PC-3 (cell line): ENCODE data around the gene LIN37. TPM values are rescaled to one million over a fixed set of nuclear protein-coding genes. Genes with fewer than 3 reads are reported as not detected.

Experiments
- ATAC-seq: fragments of 200-7000 bp; cut with Tn5 transposase; 2 replicates; pipeline ENCODE4 v1.9.1; 2020; ENCODE audit warnings: mild to moderate bottlenecking, moderate library complexity
- BruUV-seq: library from RNA; stranded (reverse); fragments of 400-500 nt; replicated peaks from 2 replicates; lab custom pipeline; 2021; lab: Mats Ljungman, UMichigan
- CTCF ChIA-PET: fragments of 300-600 bp; sonication (Branson Sonifier 250); formaldehyde crosslinking; loops from one replicate; lab custom pipeline; 2022; ENCODE audit warnings: antibody characterized with exemption; lab: Charles Lee
- POLR2A ChIA-PET: fragments of 300-600 bp; sonication (Branson Sonifier 250); formaldehyde crosslinking; loops from one replicate; lab custom pipeline; 2022; ENCODE audit warnings: antibody characterized with exemption; ENCODE audit not compliant: unreplicated experiment; lab: Charles Lee
- DNase-seq: peaks from one replicate; pipeline ENCODE4 v3.0.0-alpha.2; 2015
- H2AFZ ChIP-seq: fragments of 300-600 bp; sonication (generic); 2 replicates; pipeline ENCODE4 v1.6.0; 2016; ENCODE audit warnings: antibody characterized with exemption, low read length
- H3F3A ChIP-seq: fragments of 300-600 bp; sonication (generic); one replicate; pipeline ENCODE4 v1.6.0; 2017; ENCODE audit warnings: antibody characterized with exemption, low read length, control low read depth, mild to moderate bottlenecking; ENCODE audit not compliant: unreplicated experiment
- H3K27ac ChIP-seq: fragments of 300-600 bp; sonication (generic); 2 replicates; pipeline ENCODE4 v1.5.1; 2016; ENCODE audit warnings: mild to moderate bottlenecking, low read length
- H3K27me3 ChIP-seq: fragments of 300-600 bp; sonication (generic); 2 replicates; pipeline ENCODE4 v1.6.1; 2016; ENCODE audit warnings: low read length, mixed read lengths
- H3K36me3 ChIP-seq: fragments of 300-600 bp; sonication (generic); 2 replicates; pipeline ENCODE4 v1.6.1; 2016; ENCODE audit warnings: low read depth, mixed run types, low read length, mixed read lengths
- H3K4me1 ChIP-seq: fragments of 300-600 bp; sonication (generic); 2 replicates; pipeline ENCODE4 v1.5.1; 2016; ENCODE audit warnings: low read length; ENCODE audit not compliant: insufficient read depth
- H3K4me2 ChIP-seq: fragments of 300-600 bp; sonication (generic); 2 replicates; pipeline ENCODE4 v1.6.0; 2016; ENCODE audit warnings: low read length
- H3K4me3 ChIP-seq: fragments of 300-600 bp; sonication (generic); 2 replicates; pipeline ENCODE4 v1.5.1; 2016; ENCODE audit warnings: mild to moderate bottlenecking, low read length, mixed read lengths
- H3K79me2 ChIP-seq: fragments of 300-600 bp; sonication (generic); 2 replicates; pipeline ENCODE4 v1.6.1; 2017; ENCODE audit warnings: low read length, mixed read lengths
- H3K9ac ChIP-seq: fragments of 300-600 bp; sonication (generic); 2 replicates; pipeline ENCODE4 v1.6.0; 2016; ENCODE audit warnings: mild to moderate bottlenecking, low read length
- H3K9me2 ChIP-seq: fragments of 300-600 bp; sonication (generic); replicated peaks from 2 replicates; pipeline ENCODE4 v1.6.1; 2016; ENCODE audit warnings: mixed run types, low read length, mixed read lengths
- H3K9me3 ChIP-seq: fragments of 300-600 bp; sonication (generic); 2 replicates; pipeline ENCODE4 v1.6.1; 2016; ENCODE audit warnings: low read length, mixed read lengths
- H4K20me1 ChIP-seq: fragments of 300-600 bp; sonication (generic); 2 replicates; pipeline ENCODE4 v1.6.1; 2016; ENCODE audit warnings: low read length, mixed read lengths
- CTCF ChIP-seq: fragments of 300-600 bp; sonication (generic); conservative IDR thresholded peaks from 2 replicates; pipeline ENCODE4 v1.5.1; 2017; ENCODE audit warnings: antibody characterized with exemption, low read depth, mild to moderate bottlenecking, low read length
- EZH2 ChIP-seq: fragments of 300-600 bp; sonication (generic); IDR thresholded peaks from one replicate; pipeline ENCODE4 v1.6.1; 2017; ENCODE audit warnings: antibody characterized with exemption, mild to moderate bottlenecking, low read length; ENCODE audit not compliant: unreplicated experiment
- EZH2phosphoT487 ChIP-seq: fragments of 300-600 bp; sonication (generic); IDR thresholded peaks from 2 replicates; pipeline ENCODE4 v1.6.1; 2018; ENCODE audit warnings: mild to moderate bottlenecking, antibody characterized with exemption, low read length, borderline replicate concordance
- intact Hi-C: fragments of 100-400 bp; cut with micrococcal nuclease; formaldehyde crosslinking; loops from 2 replicates; pipeline ENCODE4 v1.9.0; 2023
- total RNA-seq: library from RNA; depleted of rRNA; stranded (reverse); fragments of >200 nt; gene quantifications from 2 replicates; pipeline ENCODE4 v1.2.3, GENCODE V29; 2014

Gene LIN37
- total RNA-seq, 1 experiment from 2014 or later, result 8.2 TPM

- TF ChIP-seq CTCF, result no peak
- Histone ChIP-seq H3K36me3 (no peaks in the 10 kb centered on the region; the same call in 1 of the 2 replicates), H3K4me2 (no peak overlapping the region), H4K20me1 (no peaks in the 10 kb centered on the region), H2AFZ (no peak overlapping the region), H3K27me3 (no peaks in the 10 kb centered on the region), H3K4me1 (0 out of 2 replicates have a peak, but pooled peaks cover 4% of the 10 kb centered on the region), H3K9me2 (no peaks in the 10 kb centered on the region), H3F3A (no peaks in the 10 kb centered on the region), H3K4me3 (no peak overlapping the region), H3K9ac (no peak overlapping the region), H3K79me2 (no peaks in the 10 kb centered on the region), H3K9me3 (no peaks in the 10 kb centered on the region), H3K27ac (no peak overlapping the region)
- intact Hi-C loops, result no loop called here
- DNase-seq (no peak), ATAC-seq (no peak)
- ChIA-PET CTCF (no interaction called here), POLR2A (no interaction called here)
- BruUV-seq, result no TSS peak
These were observed 9.5 kb upstream of the LIN37 start for GRCh38 chr19:35738887-35739229.

- H3K36me3 ChIP-seq, result no peaks in the 10 kb centered on the region; the same call in 1 of the 2 replicates
- peaks cover 7% of the 10 kb centered on the region for H3K4me1 ChIP-seq
- peak overlapping the region; percentile 94 for H3K4me2 ChIP-seq
- H3K27ac ChIP-seq, result no peak overlapping the region
- no peaks in the 10 kb centered on the region for H3K27me3 ChIP-seq
- H4K20me1 ChIP-seq, result no peaks in the 10 kb centered on the region
- H3K9me3 ChIP-seq, result no peaks in the 10 kb centered on the region
- intact Hi-C loops, result loop anchor here (2.0 kb wide), 1 partner anchor 35 kb away; the partner anchor contains the start of gene ARHGAP33
- CTCF ChIA-PET, result no interaction called here
- no peaks in the 10 kb centered on the region for H3K9me2 ChIP-seq
- H2AFZ ChIP-seq, result no peak overlapping the region
- no TSS peak for BruUV-seq
- peak overlapping the region; percentile 70; the same call in 1 of the 2 replicates for H3K4me3 ChIP-seq
- ATAC-seq (no peak), DNase-seq (no peak)
- POLR2A ChIA-PET, result no interaction called here
- H3K9ac ChIP-seq, result peak overlapping the region; percentile 32; the same call in 1 of the 2 replicates
- TF ChIP-seq CTCF, result no peak
- no peak for TF ChIP-seq EZH2phosphoT487
- no peak for TF ChIP-seq EZH2
- H3F3A ChIP-seq, result no peaks in the 10 kb centered on the region
- no peaks in the 10 kb centered on the region for H3K79me2 ChIP-seq
These were observed 8.9 kb upstream of the LIN37 start for GRCh38 chr19:35739275-35740107.

- peak; percentile 7 for ATAC-seq
- Histone ChIP-seq H3K9me3 (no peaks in the 10 kb centered on the region), H3K4me1 (peaks cover 9% of the 10 kb centered on the region), H3K9me2 (no peaks in the 10 kb centered on the region), H3K36me3 (no peaks in the 10 kb centered on the region; the same call in 1 of the 2 replicates), H3K79me2 (no peaks in the 10 kb centered on the region), H3F3A (no peaks in the 10 kb centered on the region), H2AFZ (peak overlapping the region; percentile 78), H3K4me2 (peak overlapping the region; percentile 94), H3K27me3 (no peaks in the 10 kb centered on the region), H4K20me1 (no peaks in the 10 kb centered on the region), H3K4me3 (peak overlapping the region; percentile 70), H3K9ac (peak overlapping the region; percentile 32; the same call in 1 of the 2 replicates), H3K27ac (no peak overlapping the region)
- CTCF ChIA-PET, result no interaction called here
- intact Hi-C loops, result loop anchor here (2.0 kb wide), 1 partner anchor 35 kb away; the partner anchor contains the start of gene ARHGAP33
- POLR2A ChIA-PET, result interaction anchor here (0.6 kb wide), 1 partner anchor 36 kb away, joined by 3 read pairs; no protein-coding TSS in a partner anchor
- DNase-seq, result no peak
- TF ChIP-seq EZH2 (no peak), CTCF (no peak), EZH2phosphoT487 (no peak)
- BruUV-seq, result no TSS peak
These were observed 8.3 kb upstream of the LIN37 start for GRCh38 chr19:35740108-35740422.
